GM18505 (cell line): ENCODE measurements around the gene COL5A1.

Source experiments
- ATAC-seq: cut with Tn5 transposase; IDR thresholded peaks from one replicate; pipeline ENCODE4 v1.9.1; 2021; ENCODE audit not compliant: unreplicated experiment
- POLR2A ChIP-seq: IDR thresholded peaks from 4 replicates; pipeline ENCODE4 v1.6.1; 2011; ENCODE audit warnings: borderline replicate concordance; ENCODE audit not compliant: insufficient read depth, insufficient read length; ENCODE audit errors: extremely low read depth

COL5A1 gene

GRCh38 chr9:134731497-134732391 lies 90.1 kb downstream of the COL5A1 start:
- no peak for ATAC-seq
- no peak for TF ChIP-seq POLR2A

- TF ChIP-seq POLR2A = no peak
- ATAC-seq = no peak
These were observed 90.9 kb downstream of the COL5A1 start for GRCh38 chr9:134732392-134733110.

DNA sequence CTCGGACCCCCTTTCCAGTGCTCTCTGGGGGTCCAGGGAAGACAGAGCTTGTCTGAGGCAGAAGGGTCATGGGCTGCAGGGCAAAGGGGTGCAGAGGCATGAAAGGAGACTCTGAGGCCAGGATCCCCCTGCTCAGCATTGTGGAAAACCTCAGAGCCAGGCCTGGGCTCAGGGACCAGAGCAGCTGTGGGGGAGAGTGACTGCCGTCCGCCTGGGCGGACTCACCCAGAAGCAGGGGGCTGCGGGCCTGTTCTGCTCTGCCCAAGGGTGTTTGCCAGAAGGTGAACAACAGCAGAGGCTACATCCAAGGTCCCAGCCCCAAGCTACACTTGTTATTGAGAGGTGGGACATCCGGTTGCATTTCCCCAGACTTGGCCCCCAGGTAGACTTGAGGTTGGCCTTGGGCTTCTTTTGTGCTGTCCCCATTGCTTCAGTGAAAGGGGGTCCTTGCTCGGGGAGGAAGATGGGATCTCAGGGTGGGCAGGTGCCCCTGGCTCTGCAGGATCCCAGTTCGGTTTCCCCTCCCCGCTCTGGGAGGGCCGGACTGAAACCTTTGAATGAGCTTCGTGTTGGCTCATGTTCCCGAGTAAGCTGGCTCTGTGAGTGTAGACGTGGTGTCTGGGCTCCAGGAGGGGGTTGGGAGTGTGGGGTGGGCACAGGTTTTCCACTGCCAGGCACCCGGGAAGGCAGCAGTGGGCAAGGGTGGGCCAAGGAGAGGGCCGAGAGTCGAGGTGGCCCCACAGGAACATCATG lies 92.1 kb downstream of the COL5A1 start:
- TF ChIP-seq POLR2A = no peak

GRCh38 chr9:134734270-134734669 lies 92.7 kb downstream of the COL5A1 start:
- no peak for TF ChIP-seq POLR2A
- ATAC-seq = no peak

More for the DNA sequence above, 92.1 kb downstream of the COL5A1 start:
- ATAC-seq = no peak

GRCh38 chr9:134735441-134736175 lies 94.0 kb downstream of the COL5A1 start:
- TF ChIP-seq POLR2A = no peak
- no peak for ATAC-seq

DNA sequence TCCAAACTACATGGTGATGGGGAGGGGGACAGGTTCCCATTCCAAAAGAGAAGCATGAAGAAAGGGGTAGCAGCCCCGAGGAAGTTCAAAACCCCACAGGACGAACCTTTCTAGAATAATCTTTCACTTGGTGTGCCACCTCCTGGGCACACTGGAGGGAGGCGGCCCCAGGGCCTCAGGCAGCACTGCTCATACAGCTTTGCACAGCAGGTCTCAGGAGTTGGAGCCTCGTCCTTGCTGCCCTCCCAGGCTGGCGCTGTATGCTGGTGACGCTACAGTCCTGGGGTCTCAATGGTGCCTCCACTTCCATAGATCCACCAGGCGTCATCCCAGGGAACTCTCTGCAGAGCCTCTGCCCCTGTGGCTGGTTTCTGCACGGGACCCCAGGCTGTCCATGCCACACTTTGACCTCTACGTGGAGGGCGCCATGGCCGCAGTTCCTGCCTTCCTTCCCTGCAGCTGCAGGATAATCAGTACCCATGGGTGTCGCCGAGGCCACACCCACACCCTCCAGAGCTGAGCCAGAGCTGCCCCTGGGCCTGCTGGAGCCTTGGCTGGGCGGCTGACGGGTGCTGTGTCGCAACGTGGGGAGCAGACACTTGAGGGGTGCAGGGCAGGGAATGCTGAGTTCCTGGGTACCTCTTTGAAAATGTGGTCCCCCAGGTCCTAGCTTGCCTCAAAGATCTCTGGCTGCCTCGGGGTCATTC lies 95.3 kb downstream of the COL5A1 start:
- ATAC-seq = no peak
- no peak for TF ChIP-seq POLR2A

DNA sequence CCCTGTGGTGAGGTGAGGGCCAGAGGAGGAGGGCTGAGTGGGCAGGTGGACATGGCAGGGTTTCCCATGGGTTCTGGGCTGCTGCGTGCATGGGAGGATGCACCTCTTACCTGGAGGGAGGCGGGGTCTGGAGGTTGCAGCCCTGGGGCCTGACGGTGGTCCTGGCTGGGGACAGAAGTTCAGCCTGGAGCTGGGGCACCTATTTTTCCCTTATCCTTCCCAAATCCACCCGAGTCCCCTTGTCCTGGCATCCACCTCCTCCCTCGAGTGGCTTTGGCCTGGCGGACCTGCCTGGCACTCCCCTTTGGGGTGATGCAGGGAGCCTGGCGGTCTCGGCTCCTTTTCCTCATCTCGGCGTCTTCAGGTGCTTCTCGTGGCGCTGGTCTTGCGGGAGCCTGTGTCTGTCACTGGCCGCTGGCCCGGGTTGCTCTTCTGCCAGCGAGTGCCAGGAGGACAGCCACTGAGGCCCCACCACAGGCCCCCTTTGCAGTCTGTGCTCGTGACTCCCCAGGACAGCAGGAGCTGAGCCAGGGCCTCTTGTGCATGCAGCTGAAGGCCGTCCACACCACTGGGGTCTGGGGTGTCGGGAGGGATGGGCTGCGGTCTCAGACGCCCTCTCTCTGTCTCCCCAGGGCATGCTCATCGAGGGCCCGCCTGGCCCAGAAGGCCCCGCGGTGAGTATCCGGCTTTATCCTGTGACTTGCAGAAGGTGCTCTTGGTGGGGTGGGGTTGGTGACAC lies 96.4 kb downstream of the COL5A1 start:
- ATAC-seq = no peak

GRCh38 chr9:134738869-134739659 lies 97.5 kb downstream of the COL5A1 start:
- no peak for ATAC-seq
- no peak for TF ChIP-seq POLR2A

More for the DNA sequence above, 96.4 kb downstream of the COL5A1 start:
- TF ChIP-seq POLR2A = no peak

DNA sequence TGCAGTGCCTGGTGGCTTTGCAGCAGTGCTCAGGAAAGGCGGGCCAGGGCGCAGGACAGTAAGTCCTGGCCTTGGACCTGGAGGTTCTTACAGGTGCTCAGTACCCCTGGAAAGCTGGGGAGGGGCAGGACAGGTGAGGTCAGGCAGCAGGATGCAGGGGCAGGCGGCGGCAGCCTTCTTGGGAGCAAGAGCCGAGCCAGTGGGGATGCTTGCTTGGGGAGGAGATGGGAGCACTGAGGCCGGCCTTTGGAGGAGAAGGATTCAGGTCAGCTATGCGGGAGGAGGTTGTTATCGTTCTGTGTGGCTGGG lies 98.0 kb downstream of the COL5A1 start:
- no peak for ATAC-seq
- no peak for TF ChIP-seq POLR2A

GRCh38 chr9:134740071-134740470 lies 98.5 kb downstream of the COL5A1 start:
- no peak for TF ChIP-seq POLR2A
- no peak for ATAC-seq

- ATAC-seq = no peak
- TF ChIP-seq POLR2A = no peak
These were observed 100.2 kb downstream of the COL5A1 start for GRCh38 chr9:134741846-134742245.
